NB4 (cell line): ENCODE measurements around the gene POLR1B.
"Not testable (repeated sequence)": the region's sequence is repeated elsewhere in the genome, so short reads cannot be mapped to it uniquely, and the experiment has no call there.

Experiments used
- DNase-seq: peaks from one replicate; pipeline ENCODE4 v3.0.0; 2010; ENCODE audit warnings: low read depth
- H3K4me3 ChIP-seq: one replicate; pipeline ENCODE4 v1.5.1; 2011; ENCODE audit warnings: mild to moderate bottlenecking, low read depth, low read length, moderate library complexity
- MYC ChIP-seq: IDR thresholded peaks from 2 replicates; pipeline ENCODE4 v1.6.1; 2011; ENCODE audit warnings: low read depth, low read length
- POLR2A ChIP-seq: IDR thresholded peaks from 2 replicates; pipeline ENCODE4 v1.6.1; 2011; ENCODE audit warnings: mild to moderate bottlenecking; ENCODE audit not compliant: insufficient read length; ENCODE audit errors: extremely low read depth
- TF ChIP-seq, protein P1 (sequence below): IDR thresholded peaks from one replicate; pipeline ENCODE4 v1.5.1; 2012; ENCODE audit warnings: low read depth, low read length
- TF ChIP-seq, protein P2 (sequence below): IDR thresholded peaks from 2 replicates; pipeline ENCODE4 v1.6.1; 2011; ENCODE audit warnings: low read depth, low read length

POLR1B gene

DNA sequence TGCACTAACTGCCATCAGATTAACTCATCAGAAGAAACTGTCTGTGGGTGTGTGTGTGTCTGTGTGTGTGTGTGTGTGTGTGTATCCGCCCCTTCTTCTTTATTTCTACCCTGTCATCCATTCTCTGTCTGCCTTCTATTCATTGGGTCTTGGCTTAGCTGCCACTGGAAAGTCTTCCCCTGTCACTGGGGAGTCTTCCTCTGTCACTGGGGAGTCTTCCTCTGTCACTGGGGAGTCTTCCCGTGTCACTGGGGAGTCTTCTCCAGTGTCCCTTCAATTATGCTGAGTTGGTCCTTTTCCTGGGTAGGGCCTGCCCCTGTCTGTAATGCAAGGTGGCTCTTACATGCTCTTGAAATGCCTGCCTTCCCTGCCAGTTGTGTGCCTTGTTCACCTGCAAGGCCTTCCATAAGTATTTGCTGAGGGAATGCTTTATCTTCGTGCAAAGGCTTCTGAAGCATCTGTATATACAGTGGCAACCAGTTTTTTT is 18.9 kb upstream of the POLR1B start:
- H3K4me3 ChIP-seq: no peak overlapping the region
- no peak for DNase-seq
- TF ChIP-seq MYC: no peak
- TF ChIP-seq POLR2A: no peak
- TF ChIP-seq, protein P1, sequence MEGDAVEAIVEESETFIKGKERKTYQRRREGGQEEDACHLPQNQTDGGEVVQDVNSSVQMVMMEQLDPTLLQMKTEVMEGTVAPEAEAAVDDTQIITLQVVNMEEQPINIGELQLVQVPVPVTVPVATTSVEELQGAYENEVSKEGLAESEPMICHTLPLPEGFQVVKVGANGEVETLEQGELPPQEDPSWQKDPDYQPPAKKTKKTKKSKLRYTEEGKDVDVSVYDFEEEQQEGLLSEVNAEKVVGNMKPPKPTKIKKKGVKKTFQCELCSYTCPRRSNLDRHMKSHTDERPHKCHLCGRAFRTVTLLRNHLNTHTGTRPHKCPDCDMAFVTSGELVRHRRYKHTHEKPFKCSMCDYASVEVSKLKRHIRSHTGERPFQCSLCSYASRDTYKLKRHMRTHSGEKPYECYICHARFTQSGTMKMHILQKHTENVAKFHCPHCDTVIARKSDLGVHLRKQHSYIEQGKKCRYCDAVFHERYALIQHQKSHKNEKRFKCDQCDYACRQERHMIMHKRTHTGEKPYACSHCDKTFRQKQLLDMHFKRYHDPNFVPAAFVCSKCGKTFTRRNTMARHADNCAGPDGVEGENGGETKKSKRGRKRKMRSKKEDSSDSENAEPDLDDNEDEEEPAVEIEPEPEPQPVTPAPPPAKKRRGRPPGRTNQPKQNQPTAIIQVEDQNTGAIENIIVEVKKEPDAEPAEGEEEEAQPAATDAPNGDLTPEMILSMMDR: no peak
- TF ChIP-seq, protein P2, sequence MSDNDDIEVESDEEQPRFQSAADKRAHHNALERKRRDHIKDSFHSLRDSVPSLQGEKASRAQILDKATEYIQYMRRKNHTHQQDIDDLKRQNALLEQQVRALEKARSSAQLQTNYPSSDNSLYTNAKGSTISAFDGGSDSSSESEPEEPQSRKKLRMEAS: no peak

DNA sequence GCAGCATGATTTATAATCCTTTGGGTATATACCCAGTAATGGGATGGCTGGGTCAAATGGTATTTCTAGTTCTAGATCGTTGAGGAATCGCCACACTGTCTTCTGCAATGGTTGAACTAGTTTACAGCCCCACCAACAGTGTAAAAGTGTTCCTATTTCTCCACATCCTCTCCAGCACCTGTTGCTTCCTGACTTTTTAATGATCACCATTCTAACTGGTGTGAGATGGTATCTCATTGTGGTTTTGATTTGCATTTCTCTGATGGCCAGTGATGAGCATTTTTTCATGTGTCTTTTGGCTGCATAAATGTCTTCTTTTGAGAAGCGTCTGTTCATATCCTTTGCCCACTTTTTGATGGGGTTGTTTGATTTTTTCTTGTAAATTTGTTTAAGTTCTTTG is 18.0 kb upstream of the POLR1B start:
- DNase-seq: not testable (repeated sequence)

DNA sequence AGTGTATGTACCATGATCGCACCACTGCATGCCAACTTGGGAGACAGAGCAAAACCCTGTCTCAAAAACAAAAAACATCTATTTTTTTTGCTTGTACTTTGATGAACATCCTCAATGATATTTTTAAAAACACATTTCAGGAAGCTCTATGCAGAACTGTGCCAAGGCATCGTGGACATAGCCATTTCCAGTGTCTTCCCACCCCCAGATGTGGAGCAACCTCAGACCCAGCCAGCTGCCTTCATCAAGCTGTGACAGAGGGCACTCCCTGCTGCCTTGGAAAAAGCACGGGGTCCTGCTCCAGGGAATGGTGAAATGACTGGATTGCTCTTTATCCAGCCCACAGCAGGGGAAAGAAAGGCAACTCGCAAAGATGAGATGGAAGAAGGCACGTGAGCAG is 13.7 kb upstream of the POLR1B start:
- no peak overlapping the region for H3K4me3 ChIP-seq
- TF ChIP-seq, protein P1: no peak
- TF ChIP-seq, protein P2: no peak
- TF ChIP-seq MYC (no peak), POLR2A (no peak)
- DNase-seq: no peak

More for the DNA sequence above, 18.0 kb upstream of the POLR1B start:
- H3K4me3 ChIP-seq: not testable (repeated sequence)

DNA sequence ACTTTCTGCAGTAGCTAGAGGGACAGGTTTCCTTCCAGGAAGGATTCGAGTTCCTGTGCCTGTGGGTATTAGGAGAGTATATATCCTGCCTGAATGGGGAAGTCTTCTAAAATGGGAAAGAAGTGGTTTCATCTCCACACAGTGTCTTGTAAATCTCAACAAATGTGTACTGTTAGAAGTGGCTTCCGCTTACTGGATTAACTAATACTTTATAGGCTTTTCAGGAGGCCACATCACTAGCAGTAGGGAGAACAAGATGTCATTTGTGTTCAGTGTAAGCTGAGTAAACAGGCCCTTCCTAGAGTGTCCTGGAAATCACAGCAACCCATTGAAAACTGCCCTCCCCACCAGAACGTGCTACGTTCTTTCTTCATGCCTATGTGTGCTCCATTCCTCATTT is 12.5 kb upstream of the POLR1B start:
- TF ChIP-seq, protein P2: no peak
- TF ChIP-seq POLR2A: no peak
- TF ChIP-seq MYC: no peak
- TF ChIP-seq, protein P1: no peak
- DNase-seq: no peak
- no peak overlapping the region for H3K4me3 ChIP-seq

DNA sequence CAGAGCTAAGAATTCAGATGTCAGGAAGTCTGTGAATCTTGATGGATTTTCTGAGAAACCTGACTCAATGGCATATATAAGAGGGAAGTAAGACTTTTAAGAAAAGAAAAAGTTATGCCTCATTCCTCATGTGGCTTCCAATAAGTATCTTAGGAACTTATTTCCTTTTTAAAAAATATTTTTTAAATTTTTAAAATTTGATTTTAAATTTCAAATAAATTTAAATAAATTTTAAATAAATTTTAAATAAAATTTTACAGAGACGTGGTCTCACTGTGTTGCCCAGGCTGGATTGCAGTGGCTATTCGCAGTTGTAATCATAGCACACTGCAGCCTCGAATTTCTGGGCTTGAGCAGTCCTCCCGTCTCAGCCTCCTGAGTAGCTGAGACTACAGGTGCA is 11.5 kb upstream of the POLR1B start:
- no peak for DNase-seq
- TF ChIP-seq POLR2A: no peak
- TF ChIP-seq, protein P1: no peak
- TF ChIP-seq, protein P2: no peak
- no peak for TF ChIP-seq MYC
- H3K4me3 ChIP-seq: no peak overlapping the region

DNA sequence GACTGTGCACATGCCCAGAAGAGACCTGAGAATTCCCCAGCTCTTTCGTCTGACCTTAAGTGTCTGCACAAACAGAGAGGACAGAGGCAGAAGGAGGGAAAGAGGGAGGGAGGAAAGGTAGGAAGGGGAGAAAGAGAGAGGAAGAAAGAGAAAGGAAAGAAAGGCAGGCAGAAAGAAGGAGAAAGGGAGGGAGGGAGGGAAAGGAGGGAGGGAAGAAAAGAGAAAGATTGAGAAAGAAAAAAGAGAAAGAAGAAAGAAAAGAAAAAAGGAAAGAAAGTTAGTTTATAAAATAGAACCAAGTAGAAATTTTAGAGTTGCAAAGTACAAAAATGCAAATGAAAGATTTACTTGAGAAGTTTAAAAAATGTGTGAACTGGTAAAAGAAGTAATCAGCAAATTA is 7.4 kb upstream of the POLR1B start:
- TF ChIP-seq POLR2A: no peak
- DNase-seq: no peak
- no peak overlapping the region for H3K4me3 ChIP-seq

DNA sequence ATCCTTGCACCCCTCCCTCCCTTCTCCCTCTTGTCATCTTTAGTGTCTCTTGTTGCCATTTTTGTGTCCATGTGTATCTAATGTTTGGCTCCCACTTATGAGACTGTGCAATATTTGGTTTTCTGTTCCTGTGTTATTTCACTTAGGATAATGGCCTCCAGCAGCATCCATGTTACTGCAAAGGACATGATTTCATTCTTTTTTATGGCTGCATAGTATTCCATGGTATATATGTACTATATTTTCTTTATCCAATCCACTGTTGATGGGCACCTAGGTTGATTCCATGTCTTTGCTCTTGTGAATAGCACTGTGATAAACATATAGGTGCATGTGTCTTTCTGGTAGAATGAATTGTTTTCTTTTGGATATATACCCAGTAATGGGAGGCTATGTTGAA is 5.6 kb upstream of the POLR1B start:
- H3K4me3 ChIP-seq, DNase-seq: not testable (repeated sequence)

DNA sequence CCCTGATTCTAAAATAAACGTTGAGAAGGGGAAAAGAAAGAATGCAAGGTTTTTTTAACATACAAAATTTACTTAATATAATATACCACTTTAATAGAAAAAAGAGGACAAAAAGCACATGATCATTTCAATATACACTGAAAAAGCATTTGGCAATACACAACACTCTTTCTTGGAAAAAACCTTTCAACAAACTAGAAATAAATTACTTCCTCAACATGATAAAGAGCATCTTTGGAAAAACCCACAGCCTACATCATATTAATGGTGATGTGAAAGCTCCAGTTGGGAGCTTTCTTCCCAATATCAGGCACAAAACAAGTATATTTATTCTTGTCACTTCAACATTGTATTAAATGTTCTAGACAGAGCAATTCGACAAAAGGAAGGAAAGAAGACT is 3.0 kb upstream of the POLR1B start:
- H3K4me3 ChIP-seq: no peak overlapping the region
- no peak for TF ChIP-seq POLR2A
- TF ChIP-seq MYC: no peak
- TF ChIP-seq, protein P2: no peak
- TF ChIP-seq, protein P1: no peak
- no peak for DNase-seq
